Upper lobe of left lung (tissue), 6 donors: Measurements from ENCODE around the gene PHTF2. TPM values are rescaled to one million over a fixed set of nuclear protein-coding genes. Genes with fewer than 3 reads are reported as not detected.

Source experiments
- ATAC-seq, 2 donors: fragments of 200-7000 bp; cut with Tn5 transposase; one replicate each; pipeline ENCODE4 v1.9.1; 2022; ENCODE audit warnings: mild to moderate bottlenecking in 2 of 2, moderate library complexity in 2 of 2; ENCODE audit not compliant: low FRiP score in 2 of 2
- DNase-seq, 2 donors: peaks; one replicate each; pipeline ENCODE4 v3.0.0-alpha.2; 2019 to 2020
- H3K27ac ChIP-seq, 4 donors: fragments of 200-600 bp; sonication (generic); one replicate each; pipeline ENCODE4 v1.5.1; 2016 to 2019
- H3K27me3 ChIP-seq, 4 donors: fragments of 200-600 bp; sonication (generic); one replicate each; pipeline ENCODE4 v1.5.1; 2017 to 2019
- H3K36me3 ChIP-seq, 4 donors: fragments of 200-600 bp; sonication (generic); one replicate each; pipeline ENCODE4 v1.5.1; 2016 to 2019
- H3K4me1 ChIP-seq, 4 donors: fragments of 200-600 bp; sonication (generic); one replicate each; pipeline ENCODE4 v1.5.1; 2018 to 2019
- H3K4me3 ChIP-seq, 4 donors: fragments of 200-600 bp; sonication (generic); one replicate each; pipeline ENCODE4 v1.5.1; 2017 to 2019; ENCODE audit warnings: mild to moderate bottlenecking in 2 of 4, moderate library complexity in 1 of 4
- H3K9me3 ChIP-seq, 4 donors: fragments of 200-600 bp; sonication (generic); one replicate each; pipeline ENCODE4 v1.5.1; 2018 to 2019
- CTCF ChIP-seq, 6 experiments: fragments of 450-650 bp in 4 of 6; fragments of 200-600 bp in 2 of 6; sonication (generic) in 2 of 6; IDR thresholded peaks; one replicate each; pipeline ENCODE4 v1.5.1; 2016 to 2019; ENCODE audit warnings: antibody characterized with exemption in 6 of 6
- EP300 ChIP-seq, 4 donors: sonication (generic); formaldehyde crosslinking; IDR thresholded peaks; one replicate each; pipeline ENCODE4 v1.5.1; 2017; ENCODE audit warnings: antibody characterized with exemption in 4 of 4, control low read depth in 2 of 4
- POLR2A ChIP-seq, 4 donors: fragments of 450-650 bp; IDR thresholded peaks; one replicate each; pipeline ENCODE4 v1.5.1; 2016 to 2017; ENCODE audit warnings: antibody characterized with exemption in 4 of 4, mild to moderate bottlenecking in 2 of 4
- POLR2AphosphoS5 ChIP-seq, 2 donors: sonication (generic); formaldehyde crosslinking; IDR thresholded peaks; one replicate each; pipeline ENCODE4 v1.5.1; 2017; ENCODE audit warnings: antibody characterized with exemption in 2 of 2
- WGBS, 2 donors: methylation state at CpG; one replicate each; pipeline ENCODE4 v1.1.5; 2017 to 2018; 5-methylcytosine and 5-hydroxymethylcytosine counted together
- total RNA-seq, 6 donors: library from RNA; depleted of rRNA in 4 of 6; stranded (reverse); fragments of >200 nt in 4 of 6; gene quantifications; one replicate each; pipeline versions ENCODE4 v1.1.0 to v1.2.1, GENCODE V29; 2016 to 2021
- donor health status: DM: no; HTN: no; CAD: no; lungs with moderate emphysema.
- donor health status: DM: no; HTN: yes; CAD: no; lungs with severe emphysema.

PHTF2 gene
- total RNA-seq, 6 donors from 2014 or later, result 7.0 to 25.2 (median 14.7) TPM

GRCh38 chr7:77950548-77950947, 152.0 kb downstream of the PHTF2 start:
- 81 to 92% methylated on average over 5 of the region's 5 CpGs for WGBS, 2 donors
- Histone ChIP-seq H3K27me3 (no peaks in the 10 kb centered on the region), H3K27ac (no peak overlapping the region), H3K4me1 (no peaks in the 10 kb centered on the region), H3K9me3 (no peaks in the 10 kb centered on the region), H3K36me3 (peaks cover 0 to 2% (median 0%) of the 10 kb centered on the region in 4 donors), H3K4me3 (no peak overlapping the region)
- ATAC-seq (no peak), DNase-seq (no peak)
- TF ChIP-seq POLR2A (IDR thresholded peaks at IDR 0.05), result no peak
- TF ChIP-seq EP300 (IDR thresholded peaks at IDR 0.05), result no peak

GRCh38 chr7:77954773-77955555, 156.4 kb downstream of the PHTF2 start:
- Histone ChIP-seq H3K4me3 (no peak overlapping the region), H3K27ac (no peak overlapping the region), H3K9me3 (no peaks in the 10 kb centered on the region), H3K27me3 (no peaks in the 10 kb centered on the region), H3K4me1 (no peaks in the 10 kb centered on the region), H3K36me3 (peaks cover 0 to 2% (median 0%) of the 10 kb centered on the region in 4 donors)
- DNase-seq (no peak), ATAC-seq (no peak)
- WGBS, 2 donors, result 67 to 77% methylated on average over 3 of the region's 3 CpGs
- TF ChIP-seq CTCF (IDR thresholded peaks at IDR 0.05), result no peak

GRCh38 chr7:77958436-77958835, 159.9 kb downstream of the PHTF2 start:
- DNase-seq (no peak), ATAC-seq (no peak)
- Histone ChIP-seq H3K9me3 (no peaks in the 10 kb centered on the region), H3K4me3 (no peak overlapping the region), H3K36me3 (peaks cover 0 to 2% (median 0%) of the 10 kb centered on the region in 4 donors), H3K27ac (no peak overlapping the region), H3K27me3 (no peaks in the 10 kb centered on the region), H3K4me1 (no peaks in the 10 kb centered on the region)
- WGBS, 2 donors, result 96 to 97% methylated on average over 2 of the region's 2 CpGs
- no peak for TF ChIP-seq POLR2AphosphoS5 (IDR thresholded peaks at IDR 0.05)
- TF ChIP-seq POLR2A (IDR thresholded peaks at IDR 0.05), result no peak
- TF ChIP-seq CTCF (IDR thresholded peaks at IDR 0.05), result no peak

- Histone ChIP-seq H3K27me3 (no peaks in the 10 kb centered on the region), H3K36me3 (no peaks in the 10 kb centered on the region), H3K4me1 (no peaks in the 10 kb centered on the region), H3K4me3 (no peak overlapping the region), H3K9me3 (no peaks in the 10 kb centered on the region), H3K27ac (no peak overlapping the region)
- DNase-seq (no peak), ATAC-seq (no peak)
- no peak for TF ChIP-seq POLR2AphosphoS5 (IDR thresholded peaks at IDR 0.05)
- no peak for TF ChIP-seq CTCF (IDR thresholded peaks at IDR 0.05)
- no peak for TF ChIP-seq EP300 (IDR thresholded peaks at IDR 0.05)
- TF ChIP-seq POLR2A (IDR thresholded peaks at IDR 0.05), result no peak
- WGBS, 2 donors, result 93 to 98% methylated on average over 2 of the region's 2 CpGs
Observed at GRCh38 chr7:77959080-77959479, 160.5 kb downstream of the PHTF2 start.

- no peaks in the 10 kb centered on the region for H3K9me3 ChIP-seq
- ATAC-seq (no peak), DNase-seq (no peak)
- H3K27me3 ChIP-seq, result no peaks in the 10 kb centered on the region
- no peaks in the 10 kb centered on the region for H3K4me1 ChIP-seq
- H3K27ac ChIP-seq, result no peak overlapping the region
- H3K36me3 ChIP-seq, result no peaks in the 10 kb centered on the region
- TF ChIP-seq EP300 (IDR thresholded peaks at IDR 0.05), result no peak
- TF ChIP-seq POLR2AphosphoS5 (IDR thresholded peaks at IDR 0.05), result no peak
- TF ChIP-seq POLR2A (IDR thresholded peaks at IDR 0.05), result no peak
- no peak for TF ChIP-seq CTCF (IDR thresholded peaks at IDR 0.05)
- 94% methylated on average over 2 of the region's 2 CpGs for WGBS, 2 donors
- no peak overlapping the region for H3K4me3 ChIP-seq
Observed at GRCh38 chr7:77960336-77960735, 161.8 kb downstream of the PHTF2 start.
